T-helper 1 cell treated with Interleukin-12 subunit alpha and Interleukin-12 subunit beta and Interleukin-4 antibody, amounts not matched to agents 30 ng/mL and 1 ng/mL, for 36 hours (primary cell): ENCODE measurements around the gene CAPN2. TPM values are rescaled to one million over a fixed set of nuclear protein-coding genes. Genes with fewer than 3 reads are reported as not detected.

Source experiments
- intact Hi-C: fragments of 100-400 bp; cut with micrococcal nuclease; formaldehyde crosslinking; loops from one replicate; pipeline ENCODE4 v1.15.1; 2024
- total RNA-seq: library from RNA; stranded (reverse); gene quantifications from 2 replicates; pipeline ENCODE4 v1.2.3, GENCODE V29; 2022

The CAPN2 gene
- total RNA-seq, 1 donor from 2014 or later, result 194 TPM

GRCh38 chr1:223756806-223757700 is 44.7 kb downstream of the CAPN2 start:
- intact Hi-C loops, result no loop called here

- intact Hi-C loops, result no loop called here
Observed at GRCh38 chr1:223758734-223759133, 46.4 kb downstream of the CAPN2 start.

GRCh38 chr1:223759273-223759672 is 46.9 kb downstream of the CAPN2 start:
- intact Hi-C loops, result no loop called here

- intact Hi-C loops, result no loop called here
Observed at GRCh38 chr1:223760833-223761232, 48.5 kb downstream of the CAPN2 start.

GRCh38 chr1:223761411-223761810 is 49.1 kb downstream of the CAPN2 start:
- intact Hi-C loops, result no loop called here

GRCh38 chr1:223763251-223763650 is 50.9 kb downstream of the CAPN2 start:
- intact Hi-C loops, result no loop called here

GRCh38 chr1:223763881-223764280 is 51.5 kb downstream of the CAPN2 start:
- intact Hi-C loops, result no loop called here

GRCh38 chr1:223765036-223765718 is 52.8 kb downstream of the CAPN2 start:
- intact Hi-C loops, result no loop called here

GRCh38 chr1:223765719-223766340 is 53.5 kb downstream of the CAPN2 start:
- intact Hi-C loops, result no loop called here

GRCh38 chr1:223770621-223771315 is 58.4 kb downstream of the CAPN2 start:
- intact Hi-C loops, result no loop called here

GRCh38 chr1:223771469-223771813 is 59.1 kb downstream of the CAPN2 start:
- intact Hi-C loops, result no loop called here

GRCh38 chr1:223771814-223772770 is 59.8 kb downstream of the CAPN2 start:
- intact Hi-C loops, result no loop called here

GRCh38 chr1:223772771-223773160 is 60.4 kb downstream of the CAPN2 start:
- intact Hi-C loops, result no loop called here

GRCh38 chr1:223774134-223774814 is 61.9 kb downstream of the CAPN2 start:
- intact Hi-C loops, result no loop called here

GRCh38 chr1:223775054-223775453 is 62.7 kb downstream of the CAPN2 start:
- intact Hi-C loops, result loop anchor here (5.0 kb wide), 1 partner anchor 72 kb away; the partner anchor contains the start of gene TP53BP2

GRCh38 chr1:223775711-223776074 is 63.4 kb downstream of the CAPN2 start:
- intact Hi-C loops, result loop anchor here (5.0 kb wide), 1 partner anchor 72 kb away; the partner anchor contains the start of gene TP53BP2

- intact Hi-C loops, result loop anchor here (5.0 kb wide), 1 partner anchor 71 kb away; the partner anchor contains the start of gene TP53BP2
Observed at GRCh38 chr1:223776075-223776814, 63.9 kb downstream of the CAPN2 start.

- intact Hi-C loops, result loop anchor here (5.0 kb wide), 1 partner anchor 70 kb away; the partner anchor contains the start of gene TP53BP2
Observed at GRCh38 chr1:223776826-223777454, 64.6 kb downstream of the CAPN2 start.
